Measurements from ENCODE around the gene COIL. TPM values are rescaled to one million over a fixed set of nuclear protein-coding genes. Genes with fewer than 3 reads are reported as not detected.

The COIL gene
- total and polyA plus RNA-seq, 2 donors (not counting 1 experiment from before 2014, with no cell fraction given) = 7.3 to 12.1 TPM

DNA sequence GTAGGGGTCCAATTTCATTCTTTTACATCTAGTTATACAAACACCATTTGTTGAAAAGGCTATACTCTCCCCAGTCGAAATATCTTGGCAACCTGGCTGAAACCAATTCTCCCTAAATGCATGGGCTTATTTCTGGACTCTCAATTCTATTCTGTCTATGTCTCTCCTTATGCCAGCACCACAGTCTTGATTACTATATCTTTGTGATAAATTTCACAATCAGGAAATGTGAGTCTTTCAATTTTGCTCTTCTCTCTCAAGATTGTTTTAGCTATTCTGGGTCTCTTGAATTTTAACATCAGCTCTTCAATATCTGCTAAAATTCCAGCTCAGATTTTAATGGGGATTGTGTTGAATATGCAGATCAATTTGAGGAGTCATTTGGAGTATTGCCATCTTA lies 41.1 kb downstream of the COIL start:
- H3K9ac ChIP-seq (ENCODE audit: insufficient read depth, low read length) = no peak overlapping the region

DNA sequence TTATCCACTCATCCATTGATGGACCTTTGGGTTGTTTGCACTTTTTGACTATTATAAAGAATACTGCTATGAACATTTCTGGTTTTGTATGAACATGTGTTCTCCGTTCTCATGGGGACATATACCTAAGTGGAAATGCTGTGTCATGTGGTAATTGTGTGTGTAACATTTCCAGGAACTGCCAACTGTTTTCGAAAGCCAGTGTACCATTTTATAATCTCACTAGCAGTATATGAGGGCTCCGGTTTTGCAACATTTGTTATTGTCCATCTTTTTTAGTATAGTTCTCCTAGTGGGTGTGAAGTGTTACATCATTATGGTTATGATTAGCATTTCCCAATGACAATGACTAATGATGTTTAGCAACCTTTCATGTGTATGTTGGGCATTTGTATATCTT lies 41.9 kb downstream of the COIL start:
- H3K27me3 ChIP-seq (ENCODE audit: control insufficient read depth, insufficient read depth, low read length) = no peaks in the 10 kb centered on the region
- H3K4me1 ChIP-seq (ENCODE audit: control insufficient read depth, extremely low read depth, insufficient read depth, low read length) = peaks cover 2% of the 10 kb centered on the region
- no peak overlapping the region for H3K27ac ChIP-seq (ENCODE audit: insufficient read depth, low read length)
- H3K79me2 ChIP-seq (ENCODE audit: control insufficient read depth, insufficient read depth, low read length) = peaks cover 9% of the 10 kb centered on the region
- no peak for TF ChIP-seq EZH2 (IDR thresholded peaks at IDR 0.05; ENCODE audit: low read length, missing control alignments)
- TF ChIP-seq CTCF (conservative IDR thresholded peaks at IDR 0.05 in 1 of 2, IDR thresholded peaks at IDR 0.05 in 1 of 2; ENCODE audit: low read depth in 1 of 2, low read length in 2 of 2) = no peak
- peak in 1 of 2 donors; percentile 28 for DNase-seq (ENCODE audit: low read depth in 2 of 2)
- H2AFZ ChIP-seq (ENCODE audit: low read length) = no peak overlapping the region
- H3K36me3 ChIP-seq (ENCODE audit: control insufficient read depth, insufficient read depth, low read length) = no peaks in the 10 kb centered on the region
- no peak overlapping the region for H3K4me3 ChIP-seq (replicated peaks in 1 of 4; ENCODE audit: control extremely low read depth in 1 of 4, insufficient read depth in 1 of 4, low read depth in 3 of 4, low read length in 4 of 4)
- H3K9me3 ChIP-seq (ENCODE audit: control insufficient read depth, insufficient read depth, low read depth, low read length) = no peaks in the 10 kb centered on the region
- no peaks in the 10 kb centered on the region for H4K20me1 ChIP-seq (ENCODE audit: control insufficient read depth, extremely low read depth, insufficient read depth, low read length)
- H3K9ac ChIP-seq (ENCODE audit: insufficient read depth, low read length) = no peak overlapping the region
- H3K4me2 ChIP-seq (ENCODE audit: extremely low read depth, insufficient read depth, low read length) = no peak overlapping the region

More for the DNA sequence above, 41.1 kb downstream of the COIL start:
- Histone ChIP-seq H3K79me2 (ENCODE audit: control insufficient read depth, insufficient read depth, low read length) (peaks cover 2% of the 10 kb centered on the region), H4K20me1 (ENCODE audit: control insufficient read depth, extremely low read depth, insufficient read depth, low read length) (no peaks in the 10 kb centered on the region), H2AFZ (ENCODE audit: low read length) (no peak overlapping the region), H3K4me1 (ENCODE audit: control insufficient read depth, extremely low read depth, insufficient read depth, low read length) (peaks cover 2% of the 10 kb centered on the region), H3K4me2 (ENCODE audit: extremely low read depth, insufficient read depth, low read length) (no peak overlapping the region), H3K27me3 (ENCODE audit: control insufficient read depth, insufficient read depth, low read length) (no peaks in the 10 kb centered on the region), H3K4me3 (replicated peaks in 1 of 4; ENCODE audit: control extremely low read depth in 1 of 4, insufficient read depth in 1 of 4, low read depth in 3 of 4, low read length in 4 of 4) (no peak overlapping the region), H3K36me3 (ENCODE audit: control insufficient read depth, insufficient read depth, low read length) (no peaks in the 10 kb centered on the region), H3K27ac (ENCODE audit: insufficient read depth, low read length) (no peak overlapping the region), H3K9me3 (ENCODE audit: control insufficient read depth, insufficient read depth, low read depth, low read length) (no peaks in the 10 kb centered on the region)
- TF ChIP-seq EZH2 (IDR thresholded peaks at IDR 0.05; ENCODE audit: low read length, missing control alignments) = no peak
- no peak for TF ChIP-seq CTCF (conservative IDR thresholded peaks at IDR 0.05 in 1 of 2, IDR thresholded peaks at IDR 0.05 in 1 of 2; ENCODE audit: low read depth in 1 of 2, low read length in 2 of 2)
- DNase-seq (ENCODE audit: low read depth in 2 of 2) = no peak

- H4K20me1 ChIP-seq (ENCODE audit: control insufficient read depth, extremely low read depth, insufficient read depth, low read length) = no peaks in the 10 kb centered on the region
- no peak overlapping the region for H3K4me3 ChIP-seq (replicated peaks in 1 of 4; ENCODE audit: control extremely low read depth in 1 of 4, insufficient read depth in 1 of 4, low read depth in 3 of 4, low read length in 4 of 4)
- no peak overlapping the region for H2AFZ ChIP-seq (ENCODE audit: low read length)
- H3K9me3 ChIP-seq (ENCODE audit: control insufficient read depth, insufficient read depth, low read depth, low read length) = no peaks in the 10 kb centered on the region
- no peaks in the 10 kb centered on the region for H3K36me3 ChIP-seq (ENCODE audit: control insufficient read depth, insufficient read depth, low read length)
- H3K9ac ChIP-seq (ENCODE audit: insufficient read depth, low read length) = no peak overlapping the region
- H3K4me1 ChIP-seq (ENCODE audit: control insufficient read depth, extremely low read depth, insufficient read depth, low read length) = peaks cover 2% of the 10 kb centered on the region
- peaks cover 20% of the 10 kb centered on the region for H3K79me2 ChIP-seq (ENCODE audit: control insufficient read depth, insufficient read depth, low read length)
- H3K27me3 ChIP-seq (ENCODE audit: control insufficient read depth, insufficient read depth, low read length) = no peaks in the 10 kb centered on the region
- no peak overlapping the region for H3K4me2 ChIP-seq (ENCODE audit: extremely low read depth, insufficient read depth, low read length)
- TF ChIP-seq CTCF (conservative IDR thresholded peaks at IDR 0.05 in 1 of 2, IDR thresholded peaks at IDR 0.05 in 1 of 2; ENCODE audit: low read depth in 1 of 2, low read length in 2 of 2) (no peak), EZH2 (IDR thresholded peaks at IDR 0.05; ENCODE audit: low read length, missing control alignments) (no peak)
- no peak overlapping the region for H3K27ac ChIP-seq (ENCODE audit: insufficient read depth, low read length)
- DNase-seq (ENCODE audit: low read depth in 2 of 2) = peak in 1 of 2 donors; percentile 41
Measured at GRCh38 chr17:56917559-56918296, 43.1 kb downstream of the COIL start.
